Measurements from ENCODE around the gene NTRK1. TPM values are rescaled to one million over a fixed set of nuclear protein-coding genes. Genes with fewer than 3 reads are reported as not detected.

Gene NTRK1
- total RNA-seq, 2 donors from 2014 or later = 0.59 to 31.4 TPM

- H3K36me3 ChIP-seq = no peaks in the 10 kb centered on the region
- H3K27ac ChIP-seq = no peak overlapping the region
- peaks cover 17% of the 10 kb centered on the region for H3K4me1 ChIP-seq (replicated peaks)
- no peak overlapping the region for H3K4me3 ChIP-seq
- H3K27me3 ChIP-seq (replicated peaks; ENCODE audit: insufficient read depth) = peaks cover 14% of the 10 kb centered on the region
- TF ChIP-seq, protein P1, sequence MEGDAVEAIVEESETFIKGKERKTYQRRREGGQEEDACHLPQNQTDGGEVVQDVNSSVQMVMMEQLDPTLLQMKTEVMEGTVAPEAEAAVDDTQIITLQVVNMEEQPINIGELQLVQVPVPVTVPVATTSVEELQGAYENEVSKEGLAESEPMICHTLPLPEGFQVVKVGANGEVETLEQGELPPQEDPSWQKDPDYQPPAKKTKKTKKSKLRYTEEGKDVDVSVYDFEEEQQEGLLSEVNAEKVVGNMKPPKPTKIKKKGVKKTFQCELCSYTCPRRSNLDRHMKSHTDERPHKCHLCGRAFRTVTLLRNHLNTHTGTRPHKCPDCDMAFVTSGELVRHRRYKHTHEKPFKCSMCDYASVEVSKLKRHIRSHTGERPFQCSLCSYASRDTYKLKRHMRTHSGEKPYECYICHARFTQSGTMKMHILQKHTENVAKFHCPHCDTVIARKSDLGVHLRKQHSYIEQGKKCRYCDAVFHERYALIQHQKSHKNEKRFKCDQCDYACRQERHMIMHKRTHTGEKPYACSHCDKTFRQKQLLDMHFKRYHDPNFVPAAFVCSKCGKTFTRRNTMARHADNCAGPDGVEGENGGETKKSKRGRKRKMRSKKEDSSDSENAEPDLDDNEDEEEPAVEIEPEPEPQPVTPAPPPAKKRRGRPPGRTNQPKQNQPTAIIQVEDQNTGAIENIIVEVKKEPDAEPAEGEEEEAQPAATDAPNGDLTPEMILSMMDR (IDR thresholded peaks at IDR 0.05) = no peak
- TF ChIP-seq POLR2A (IDR thresholded peaks at IDR 0.05) = no peak
- TF ChIP-seq POLR2AphosphoS5 (IDR thresholded peaks at IDR 0.05) = no peak
- intact Hi-C loops (cut with DNase I) = loop anchor here (5.0 to 10.0 kb wide), 2 partner anchors 61 to 169 kb away; no protein-coding TSS in a partner anchor
- H3K9me3 ChIP-seq = no peaks in the 10 kb centered on the region
- 81% methylated on average over 7 of the region's 7 CpGs for WGBS
- no peak for DNase-seq (ENCODE audit: low spot score)
Measured at GRCh38 chr1:156863631-156864030, 3.0 kb downstream of the NTRK1 start.

GRCh38 chr1:156864796-156865195, 4.1 kb downstream of the NTRK1 start:
- intact Hi-C loops (cut with DNase I) = loop anchor here (5.0 to 10.0 kb wide), 2 partner anchors 62 to 170 kb away; no protein-coding TSS in a partner anchor
- Histone ChIP-seq H3K27ac (no peak overlapping the region), H3K27me3 (replicated peaks; ENCODE audit: insufficient read depth) (peaks cover 14% of the 10 kb centered on the region), H3K4me1 (replicated peaks) (peaks cover 8% of the 10 kb centered on the region), H3K9me3 (no peaks in the 10 kb centered on the region), H3K36me3 (no peaks in the 10 kb centered on the region), H3K4me3 (no peak overlapping the region)
- DNase-seq (ENCODE audit: low spot score) = no peak
- 84% methylated on average over 4 of the region's 4 CpGs for WGBS
- TF ChIP-seq POLR2AphosphoS5 (IDR thresholded peaks at IDR 0.05) = no peak
- TF ChIP-seq, protein P1 (IDR thresholded peaks at IDR 0.05) = no peak
- no peak for TF ChIP-seq POLR2A (IDR thresholded peaks at IDR 0.05)

GRCh38 chr1:156865258-156865657, 4.6 kb downstream of the NTRK1 start:
- Histone ChIP-seq H3K4me3 (no peak overlapping the region), H3K36me3 (no peaks in the 10 kb centered on the region), H3K9me3 (no peaks in the 10 kb centered on the region), H3K4me1 (replicated peaks) (peaks cover 3% of the 10 kb centered on the region), H3K27me3 (replicated peaks; ENCODE audit: insufficient read depth) (peaks cover 14% of the 10 kb centered on the region), H3K27ac (no peak overlapping the region)
- TF ChIP-seq, protein P1 (IDR thresholded peaks at IDR 0.05) = no peak
- TF ChIP-seq POLR2AphosphoS5 (IDR thresholded peaks at IDR 0.05) = no peak
- TF ChIP-seq POLR2A (IDR thresholded peaks at IDR 0.05) = no peak
- WGBS = 79% methylated on average over 9 of the region's 9 CpGs
- intact Hi-C loops (cut with DNase I) = loop anchor here (10.0 kb wide), 1 partner anchor 170 kb away; no protein-coding TSS in a partner anchor
- DNase-seq (ENCODE audit: low spot score) = no peak

GRCh38 chr1:156865865-156866248, 5.2 kb downstream of the NTRK1 start:
- intact Hi-C loops (cut with DNase I) = loop anchor here (10.0 kb wide), 1 partner anchor 171 kb away; no protein-coding TSS in a partner anchor
- Histone ChIP-seq H3K4me3 (no peak overlapping the region), H3K36me3 (no peaks in the 10 kb centered on the region), H3K9me3 (no peaks in the 10 kb centered on the region), H3K4me1 (replicated peaks) (no peaks in the 10 kb centered on the region), H3K27ac (no peak overlapping the region), H3K27me3 (replicated peaks; ENCODE audit: insufficient read depth) (peaks cover 8% of the 10 kb centered on the region)
- no peak for TF ChIP-seq POLR2A (IDR thresholded peaks at IDR 0.05)
- no peak for TF ChIP-seq POLR2AphosphoS5 (IDR thresholded peaks at IDR 0.05)
- TF ChIP-seq, protein P1 (IDR thresholded peaks at IDR 0.05) = no peak
- DNase-seq (ENCODE audit: low spot score) = no peak
- WGBS = 89% methylated on average over 4 of the region's 4 CpGs

DNA sequence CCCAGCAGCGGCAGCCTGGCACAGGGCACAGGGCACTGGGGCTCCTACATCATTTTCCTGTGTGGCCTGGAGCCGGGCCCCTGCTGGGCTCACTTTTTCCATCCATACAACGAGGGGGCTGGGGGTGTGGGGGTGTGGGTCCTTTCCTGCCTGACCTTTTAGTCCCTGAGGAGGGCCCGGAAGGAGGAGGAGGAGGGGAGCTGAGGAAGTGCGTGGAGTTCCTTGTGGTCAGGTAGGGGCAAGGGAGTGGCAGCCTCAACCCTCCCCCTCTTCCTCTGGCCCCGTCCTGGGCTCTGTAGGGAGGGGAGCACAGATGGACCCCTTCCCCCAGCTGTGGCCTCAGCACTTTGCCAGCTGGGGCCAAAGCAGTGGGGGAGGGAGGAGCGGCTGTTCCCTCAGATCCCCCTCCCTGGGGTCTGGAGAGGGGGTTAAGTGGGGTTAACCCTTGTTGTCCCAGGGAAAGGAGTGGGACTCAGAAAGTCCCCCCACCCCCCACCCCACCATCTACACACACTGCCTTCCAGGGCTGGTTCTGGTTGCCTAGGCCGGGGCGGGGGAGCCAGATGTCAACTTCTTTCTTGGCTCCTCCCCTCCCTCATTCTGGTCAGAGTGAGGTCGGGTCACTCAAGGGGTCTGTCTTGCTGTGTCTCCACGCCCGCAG, 5.7 kb downstream of the NTRK1 start:
- 63% methylated on average over 12 of the region's 12 CpGs for WGBS
- intact Hi-C loops (cut with DNase I) = loop anchor here (10.0 kb wide), 1 partner anchor 172 kb away; no protein-coding TSS in a partner anchor
- TF ChIP-seq, protein P1 (IDR thresholded peaks at IDR 0.05) = no peak
- TF ChIP-seq POLR2AphosphoS5 (IDR thresholded peaks at IDR 0.05) (no peak), POLR2A (IDR thresholded peaks at IDR 0.05) (no peak)

More for the DNA sequence above, 5.7 kb downstream of the NTRK1 start:
- peaks cover 3% of the 10 kb centered on the region for H3K27me3 ChIP-seq (replicated peaks; ENCODE audit: insufficient read depth)
- no peaks in the 10 kb centered on the region for H3K36me3 ChIP-seq
- H3K27ac ChIP-seq = no peak overlapping the region
- no peak overlapping the region for H3K4me3 ChIP-seq
- no peaks in the 10 kb centered on the region for H3K9me3 ChIP-seq
- DNase-seq (ENCODE audit: low spot score) = no peak
- H3K4me1 ChIP-seq (replicated peaks) = no peaks in the 10 kb centered on the region

All from prostate gland (tissue), 2 donors.